SW 1271 (cell line): ENCODE results near the gene LRP1B.

Source experiments
- DNase-seq, 2 experiments: peaks; one replicate each; lab custom pipeline; 2025; lab: John Stamatoyannopoulos, UW

LRP1B gene

DNA sequence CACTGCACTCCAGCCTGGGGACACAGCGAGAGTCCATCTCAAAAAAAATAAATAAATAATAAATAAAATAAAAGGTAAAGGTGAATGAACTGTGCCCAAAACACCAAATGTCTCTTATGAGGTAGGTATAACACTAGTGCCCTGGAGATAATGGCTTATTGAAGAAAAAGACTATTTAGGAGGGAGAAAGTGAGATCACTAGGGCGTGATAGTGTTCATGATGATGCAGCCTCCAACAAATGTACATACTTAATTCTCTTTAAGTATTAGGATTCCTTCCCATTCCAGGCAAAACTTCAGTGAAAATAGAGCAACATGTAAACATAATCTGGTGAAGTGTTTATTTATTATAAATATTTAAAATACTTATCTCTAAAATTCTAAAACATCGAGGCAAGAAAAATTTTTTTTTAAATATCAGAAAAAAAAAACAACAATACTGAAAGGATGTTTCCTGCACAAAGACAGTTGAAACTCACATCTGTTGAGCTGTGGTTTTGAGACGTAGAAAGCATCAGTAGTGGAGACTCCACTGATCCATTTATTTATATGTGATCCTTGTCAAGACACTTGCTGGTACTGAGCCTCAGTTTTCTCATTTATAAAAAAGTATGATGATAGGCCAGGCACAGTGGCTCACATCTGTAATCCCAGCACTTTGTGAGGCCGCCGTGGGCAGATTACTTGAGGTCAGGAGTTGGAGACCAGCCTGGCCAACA is 183.3 kb downstream of the LRP1B start:
- DNase-seq = no peak

DNA sequence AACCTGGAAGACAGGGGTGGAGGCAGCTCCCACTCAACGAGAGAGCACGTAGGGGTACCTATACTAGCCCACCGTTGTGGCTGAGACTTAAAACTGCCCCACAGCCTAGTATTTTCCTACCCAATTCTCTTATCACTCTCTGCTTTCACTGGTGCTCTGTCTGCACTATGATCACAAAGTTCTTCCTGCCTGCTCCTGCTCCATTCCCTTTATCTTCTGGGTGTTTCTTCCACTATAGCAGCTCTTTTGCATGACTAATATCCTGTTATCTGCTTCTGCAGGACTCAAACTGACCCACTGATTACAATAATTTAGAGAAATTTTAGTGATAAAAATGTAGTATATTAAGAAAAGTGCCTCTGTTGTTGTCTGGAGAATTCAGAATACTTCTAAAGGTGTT is 184.8 kb downstream of the LRP1B start:
- no peak for DNase-seq

DNA sequence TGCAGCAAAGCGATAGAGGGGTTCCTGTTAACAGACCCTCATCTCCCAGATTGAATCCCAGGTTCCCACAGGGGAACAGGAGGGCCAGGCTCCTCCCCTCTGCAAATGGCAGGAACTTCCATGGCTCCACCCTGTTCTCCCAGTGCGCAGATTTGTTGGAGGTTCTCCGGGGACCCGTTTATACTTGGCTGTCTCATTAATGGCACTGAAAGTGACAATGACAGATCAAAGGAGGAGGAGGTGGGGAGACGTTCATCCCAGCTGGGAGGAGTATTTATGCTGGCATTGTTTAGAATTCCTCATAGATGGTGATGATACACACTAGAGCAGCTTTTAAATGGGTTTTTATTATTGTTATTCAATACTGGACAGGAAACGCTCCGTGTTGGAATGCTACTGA is 186.9 kb downstream of the LRP1B start:
- DNase-seq = no peak

DNA sequence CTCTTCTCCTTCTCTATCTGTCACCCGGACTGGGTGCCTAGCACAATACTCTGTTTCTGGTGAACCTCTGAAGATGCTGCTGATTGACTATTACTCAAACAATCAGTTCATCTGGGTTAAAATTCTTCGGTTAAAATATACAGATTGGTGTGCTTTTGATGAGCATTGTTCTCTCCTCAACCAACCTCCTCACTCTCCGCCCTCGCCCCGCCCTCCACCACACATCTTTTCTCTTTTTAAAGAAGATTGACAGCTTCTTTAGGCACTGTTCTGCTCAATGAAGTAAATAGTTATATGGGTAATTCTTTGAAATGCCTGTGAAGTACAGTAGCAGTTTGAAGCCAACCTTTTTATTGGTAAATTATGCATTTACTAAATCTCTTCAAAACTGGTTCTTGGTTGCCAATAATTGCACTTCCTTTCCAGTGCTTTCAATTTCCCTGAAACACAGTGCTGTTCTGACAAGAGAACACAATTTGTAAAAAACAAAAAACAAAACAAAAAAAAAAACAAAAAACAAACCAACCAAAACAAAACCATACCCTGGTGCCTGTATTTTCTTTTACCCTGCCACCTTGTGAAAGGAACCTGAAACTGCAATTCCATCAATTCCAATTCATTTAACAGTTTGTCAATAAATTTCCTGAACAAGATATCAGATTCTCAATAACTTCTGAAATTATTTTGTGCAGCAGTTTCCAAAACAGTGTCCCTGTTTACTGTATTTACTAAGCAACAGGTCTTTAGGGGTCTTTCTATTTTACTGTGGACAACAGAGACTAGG is 188.6 kb downstream of the LRP1B start:
- no peak for DNase-seq

DNA sequence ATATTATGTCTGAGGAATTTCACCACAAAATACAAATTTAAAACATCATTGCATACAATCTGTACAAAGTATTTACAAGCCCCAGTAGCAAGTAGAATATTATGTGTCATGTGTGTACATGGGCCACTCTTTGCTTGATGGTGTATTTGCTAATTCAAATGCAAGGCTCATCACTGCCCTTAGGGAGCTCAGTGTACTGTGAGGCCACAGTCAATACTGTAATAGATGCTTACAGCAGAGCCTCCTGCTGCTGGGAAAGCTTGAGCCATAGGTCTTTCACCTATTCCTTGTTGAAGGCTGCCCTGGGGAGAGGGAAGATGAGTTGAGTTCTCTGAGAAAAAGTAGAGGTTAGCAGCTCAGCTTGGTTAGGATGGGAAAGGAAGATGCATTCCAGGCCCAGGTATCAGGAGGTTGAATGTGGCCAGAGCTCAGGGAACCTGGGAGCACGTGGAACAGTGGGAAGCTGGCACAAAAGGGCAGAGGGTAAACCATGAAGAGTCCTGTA is 189.6 kb downstream of the LRP1B start:
- no peak for DNase-seq

DNA sequence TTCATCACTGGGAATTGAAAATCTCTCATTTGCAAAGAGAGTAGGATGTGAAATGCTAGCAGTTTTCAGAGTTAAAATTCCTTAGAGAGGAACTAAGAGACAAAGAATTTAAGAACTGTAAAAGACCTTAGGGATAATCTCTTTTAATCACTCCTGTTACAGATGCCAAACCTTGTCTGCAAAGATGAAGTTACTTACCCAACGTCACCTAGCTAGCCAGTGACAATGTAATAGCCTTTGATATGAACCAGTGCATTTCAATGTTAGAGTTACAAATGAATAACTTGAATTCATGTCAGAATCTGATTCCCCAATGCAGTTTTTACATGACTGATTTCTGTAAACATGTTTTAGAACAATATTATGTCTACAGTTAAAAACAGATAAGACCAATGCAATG is 190.1 kb downstream of the LRP1B start:
- no peak for DNase-seq

DNA sequence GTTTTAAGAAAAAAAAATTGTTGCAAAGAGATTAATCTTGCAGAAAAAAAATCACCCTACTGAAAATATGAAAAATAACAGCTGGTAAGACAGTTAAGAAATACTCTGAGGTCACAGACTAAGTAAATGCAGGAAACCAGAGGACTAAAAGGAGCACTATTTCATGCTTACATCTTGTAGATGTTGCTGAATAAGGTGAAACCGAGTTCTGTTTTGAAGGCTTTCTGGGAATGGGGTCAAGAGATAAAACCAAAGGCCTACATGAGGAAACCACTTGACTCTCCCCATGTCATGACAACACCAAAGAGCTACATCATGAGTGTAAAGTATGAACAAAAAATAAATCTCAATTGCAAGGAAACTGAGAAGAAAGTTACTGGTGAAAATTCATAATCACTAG is 197.6 kb downstream of the LRP1B start:
- DNase-seq = no peak

DNA sequence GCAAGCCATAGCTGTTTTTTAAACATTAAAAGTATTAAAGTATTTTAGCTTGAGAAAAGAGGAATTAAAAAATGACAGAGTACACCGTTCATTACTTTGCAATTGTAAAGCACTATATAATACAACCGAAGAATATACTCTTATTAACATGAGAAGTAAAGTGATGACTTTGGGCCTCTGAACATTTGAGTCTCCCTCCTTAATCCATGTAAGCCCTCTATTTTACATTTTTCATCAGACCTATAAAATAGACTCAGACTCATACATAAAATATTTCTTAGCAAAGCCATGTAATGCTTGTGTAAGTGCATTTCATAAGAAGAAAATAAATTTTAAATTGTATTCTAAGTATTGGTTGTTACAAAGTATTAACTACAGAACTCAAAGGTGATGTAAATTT is 198.6 kb downstream of the LRP1B start:
- DNase-seq = no peak

DNA sequence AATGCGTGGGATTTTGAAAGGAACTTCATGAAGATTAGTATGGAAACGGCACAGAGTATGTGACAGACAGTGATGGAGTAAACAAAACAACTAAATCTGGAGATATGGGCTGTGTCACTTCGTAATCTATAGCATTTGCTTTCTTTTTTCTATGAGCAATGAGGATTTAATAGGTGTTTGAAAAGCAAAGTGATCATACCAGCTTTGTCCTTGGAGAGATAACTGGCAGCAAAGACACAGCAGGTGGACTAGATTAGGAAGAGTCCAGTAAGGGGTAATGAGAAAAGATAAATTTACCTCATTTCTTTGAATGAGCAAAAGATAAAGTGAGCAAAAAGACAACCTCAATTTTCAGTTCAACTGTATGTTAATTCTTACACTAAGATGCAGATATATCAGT is 199.0 kb downstream of the LRP1B start:
- no peak for DNase-seq

DNA sequence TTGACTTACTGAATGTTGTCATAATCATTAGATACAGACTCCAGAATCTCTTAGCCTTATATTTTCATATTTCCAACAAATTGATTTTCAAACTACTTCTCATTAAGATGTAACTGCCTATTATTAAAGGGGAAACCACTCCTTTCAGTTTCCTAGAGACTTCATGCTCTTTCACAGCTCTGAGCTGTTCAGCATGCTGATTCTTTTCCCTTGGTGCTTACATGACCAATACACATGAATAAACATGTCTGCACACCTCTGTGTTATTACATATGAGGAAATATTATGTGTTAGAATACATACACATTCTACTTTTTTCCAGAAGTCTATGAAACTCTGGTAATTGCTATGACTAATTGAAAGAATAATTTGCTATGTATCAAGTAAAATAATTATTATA is 200.0 kb downstream of the LRP1B start:
- DNase-seq = no peak

DNA sequence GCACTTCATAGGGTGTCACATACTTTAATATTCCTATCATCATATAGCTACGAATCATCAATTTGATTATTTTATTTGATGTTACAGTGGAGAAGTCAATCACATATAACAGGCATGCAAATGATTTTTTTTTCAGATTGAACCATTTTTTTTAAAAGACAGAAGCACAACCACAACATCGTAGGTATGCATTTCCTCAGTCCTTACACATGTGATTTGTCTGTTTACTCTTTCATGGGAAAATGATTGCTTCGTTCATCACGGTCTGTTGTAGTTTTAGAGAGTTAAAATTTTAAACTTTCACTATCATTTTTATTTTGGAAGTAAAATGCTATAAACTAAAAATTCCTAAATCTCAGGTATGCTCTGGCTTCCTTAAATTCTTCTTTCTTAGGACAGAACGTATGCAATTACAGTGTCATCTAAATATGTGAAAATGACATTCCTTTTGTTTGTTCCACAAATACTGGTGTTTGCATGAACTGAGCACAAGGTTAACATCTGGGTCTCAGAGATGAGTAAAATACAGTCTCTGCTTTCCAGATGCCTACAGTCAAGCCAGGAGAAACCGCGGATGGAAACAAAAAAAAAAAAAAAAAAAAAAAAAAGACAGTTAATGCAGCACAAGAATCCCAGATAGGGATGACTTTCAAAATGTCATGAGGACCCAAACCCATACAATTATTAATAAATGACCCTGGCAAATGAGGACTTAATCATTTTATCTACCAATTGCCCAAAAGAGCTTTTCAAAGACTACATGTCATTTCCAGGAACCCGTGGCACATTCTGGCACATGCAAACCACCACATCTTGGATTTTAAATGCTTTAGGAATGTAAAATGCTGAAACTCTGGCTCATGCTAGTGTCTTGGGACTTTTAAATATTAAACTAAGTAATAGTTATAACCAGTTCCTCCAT is 201.2 kb downstream of the LRP1B start:
- no peak for DNase-seq

DNA sequence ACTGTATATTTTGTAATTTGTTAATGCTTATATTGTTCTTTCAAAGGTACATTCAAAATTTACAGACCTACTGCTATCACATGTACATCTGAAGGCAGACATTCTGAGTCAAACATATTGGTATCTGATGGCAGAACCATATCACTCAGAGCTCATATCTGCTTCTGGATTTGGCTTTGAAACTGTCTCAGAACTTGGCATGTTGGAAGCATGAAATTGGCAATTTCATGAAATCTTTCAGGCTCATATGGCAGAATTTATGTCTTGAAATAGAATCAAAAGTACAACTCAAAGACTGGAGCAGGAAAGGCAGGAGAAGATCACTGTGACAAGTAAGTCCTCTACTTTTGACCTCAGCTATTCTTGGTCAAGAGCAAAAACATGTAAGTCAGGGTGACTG is 202.3 kb downstream of the LRP1B start:
- DNase-seq = no peak

DNA sequence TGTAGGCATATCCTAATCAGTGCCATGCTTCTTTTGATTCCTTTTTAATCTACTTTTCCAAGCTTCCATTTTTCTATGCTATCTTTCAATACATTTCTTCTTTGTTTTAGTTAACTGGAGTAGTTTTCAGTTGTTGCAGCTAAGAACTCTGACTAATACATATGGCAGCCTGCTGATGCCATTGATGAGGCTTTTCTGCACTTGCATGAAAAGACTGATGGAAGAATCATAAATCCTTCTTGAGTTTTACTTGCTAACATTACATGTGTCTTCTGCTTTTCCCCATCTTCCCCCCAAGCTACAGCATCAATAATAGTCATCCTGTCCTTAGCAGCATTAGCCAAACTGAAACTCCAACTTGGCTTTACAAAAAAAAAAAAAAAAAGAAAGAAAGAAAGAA is 203.3 kb downstream of the LRP1B start:
- DNase-seq = no peak

DNA sequence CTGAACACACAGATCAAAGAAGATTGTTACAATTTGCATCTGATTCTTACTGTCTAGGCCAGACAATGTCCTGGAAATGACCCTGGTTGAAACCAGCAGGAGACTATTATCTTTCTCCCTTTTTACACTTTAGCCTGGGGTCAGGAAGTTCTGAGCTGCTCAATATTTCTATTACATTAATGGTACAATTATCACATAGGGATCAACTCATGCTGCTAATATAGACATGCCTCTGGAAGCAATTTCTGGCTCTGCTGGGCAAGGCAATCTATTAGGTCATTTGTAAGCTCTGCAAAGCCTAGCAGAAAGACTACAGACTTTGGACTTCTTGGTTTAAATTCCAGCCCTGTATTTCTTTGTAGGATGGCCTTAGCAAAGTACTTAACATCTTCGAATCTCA is 205.3 kb downstream of the LRP1B start:
- no peak for DNase-seq

DNA sequence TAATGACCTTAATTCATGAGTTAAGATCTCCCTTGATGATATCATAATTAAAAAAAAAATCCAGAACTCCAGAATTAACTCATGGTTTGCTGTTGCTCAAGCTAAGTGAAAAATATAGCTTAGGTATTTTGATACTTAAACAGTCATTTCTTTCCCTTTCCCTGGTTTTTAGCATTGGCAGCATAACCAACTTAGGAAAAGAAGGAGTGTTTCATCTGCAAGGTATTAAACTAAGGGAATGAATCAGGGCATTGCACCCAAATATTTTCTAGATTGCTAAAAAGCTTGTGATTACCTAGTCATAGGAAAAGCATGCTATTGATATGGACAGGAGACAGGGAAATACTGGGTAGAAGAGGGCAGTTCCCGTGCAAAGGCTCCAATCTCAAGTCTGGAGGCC is 207.2 kb downstream of the LRP1B start:
- no peak for DNase-seq

DNA sequence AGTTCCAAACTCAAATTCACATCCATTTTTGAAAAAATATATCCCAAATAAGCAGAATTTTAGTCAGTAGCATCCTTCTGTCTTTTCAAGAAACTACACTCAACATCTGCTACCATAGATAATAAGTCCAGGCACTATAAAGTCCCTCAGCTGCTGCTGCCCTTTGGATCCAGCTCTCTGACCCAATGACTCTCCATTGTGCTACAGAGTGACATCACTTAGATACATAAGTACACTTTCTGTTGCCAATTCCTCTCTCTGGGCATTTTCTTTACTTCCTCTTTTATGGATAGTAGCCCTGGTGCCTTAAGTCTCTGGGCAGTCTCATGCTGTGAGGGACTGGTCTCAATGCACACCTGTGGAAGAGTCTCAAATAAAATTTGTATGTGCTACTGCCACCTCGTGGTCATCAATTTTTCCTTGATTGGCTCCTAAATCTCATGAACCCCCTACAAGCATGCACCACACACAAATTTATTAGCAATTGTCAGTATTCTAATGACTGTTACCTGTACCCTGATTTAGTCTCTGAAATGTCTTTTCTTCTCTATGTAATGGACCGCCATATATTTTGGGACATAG is 219.2 kb downstream of the LRP1B start:
- DNase-seq = peak in 1 of 2 experiments; percentile 19

DNA sequence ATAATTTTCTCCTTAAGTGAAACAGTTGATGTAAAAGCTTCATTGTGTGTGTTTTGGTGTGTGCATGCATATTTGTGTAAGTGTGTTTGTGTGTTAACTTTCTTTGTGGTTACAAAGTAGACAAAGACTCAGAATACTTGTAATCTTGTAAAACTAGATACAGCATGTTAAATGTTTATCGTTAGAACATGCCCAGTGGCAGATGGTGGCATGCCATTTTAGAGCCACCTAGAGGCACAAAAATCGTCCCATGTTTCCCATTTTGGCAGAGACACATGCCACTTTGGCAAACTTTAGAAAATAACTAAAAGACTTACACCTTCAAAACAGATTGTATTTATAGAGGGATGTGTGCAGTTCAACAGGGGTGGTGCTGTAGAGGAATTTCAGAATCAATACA is 224.1 kb downstream of the LRP1B start:
- no peak for DNase-seq

DNA sequence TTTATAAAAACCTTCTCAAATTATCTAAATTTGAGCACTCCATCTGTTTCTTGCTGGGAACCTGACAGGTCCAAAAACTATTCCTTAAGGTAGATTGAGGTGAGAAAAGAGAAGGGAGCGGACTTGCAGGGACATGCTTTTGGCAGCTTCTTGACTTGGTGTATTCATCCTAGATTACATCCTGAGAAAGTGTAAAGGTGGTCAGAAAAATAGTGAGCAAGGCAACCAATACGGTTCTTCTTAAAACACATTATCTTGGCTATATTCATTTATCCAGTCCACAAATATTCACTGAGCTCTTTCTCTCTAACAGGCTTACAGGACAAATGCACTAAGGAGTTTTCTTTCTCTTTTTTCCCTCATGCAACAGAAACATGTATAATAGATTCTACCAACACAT is 230.0 kb downstream of the LRP1B start:
- no peak for DNase-seq

DNA sequence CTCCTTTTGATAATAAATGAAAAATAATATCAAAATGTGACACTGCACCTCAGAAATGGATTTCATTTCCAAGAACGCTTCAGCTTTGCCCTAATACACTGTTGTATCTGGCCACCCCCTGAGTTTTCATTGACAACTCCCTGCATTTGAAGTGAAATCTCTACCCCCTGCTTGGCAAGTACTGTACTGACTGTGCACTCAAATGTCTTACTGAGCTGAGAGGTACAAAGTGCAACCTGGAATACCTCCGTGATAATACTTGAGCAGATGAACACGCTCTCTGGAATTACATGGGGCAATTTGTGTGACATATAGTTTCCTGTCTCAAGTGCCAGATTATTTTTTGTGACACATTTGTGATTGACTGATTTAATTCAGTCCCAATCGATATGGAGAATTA is 231.1 kb downstream of the LRP1B start:
- DNase-seq = no peak

DNA sequence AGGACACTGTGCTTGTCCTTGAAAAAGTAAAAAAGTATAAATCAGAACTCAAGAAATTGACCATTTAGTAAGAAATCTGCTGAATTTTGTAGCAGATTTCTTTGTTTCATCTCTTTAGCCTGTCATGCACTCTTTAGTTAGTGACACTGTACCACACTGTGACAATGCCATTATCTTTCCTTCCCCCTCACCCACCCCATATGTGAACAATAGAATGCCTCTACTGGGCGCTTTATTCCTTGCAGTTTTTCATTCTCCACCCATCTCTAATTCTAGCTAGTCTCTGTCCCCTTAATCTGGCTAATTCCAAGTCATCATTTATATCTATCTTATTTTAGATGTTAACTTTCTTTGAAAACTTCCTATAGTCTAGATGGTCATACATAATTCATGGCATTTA is 241.0 kb downstream of the LRP1B start:
- no peak for DNase-seq

DNA sequence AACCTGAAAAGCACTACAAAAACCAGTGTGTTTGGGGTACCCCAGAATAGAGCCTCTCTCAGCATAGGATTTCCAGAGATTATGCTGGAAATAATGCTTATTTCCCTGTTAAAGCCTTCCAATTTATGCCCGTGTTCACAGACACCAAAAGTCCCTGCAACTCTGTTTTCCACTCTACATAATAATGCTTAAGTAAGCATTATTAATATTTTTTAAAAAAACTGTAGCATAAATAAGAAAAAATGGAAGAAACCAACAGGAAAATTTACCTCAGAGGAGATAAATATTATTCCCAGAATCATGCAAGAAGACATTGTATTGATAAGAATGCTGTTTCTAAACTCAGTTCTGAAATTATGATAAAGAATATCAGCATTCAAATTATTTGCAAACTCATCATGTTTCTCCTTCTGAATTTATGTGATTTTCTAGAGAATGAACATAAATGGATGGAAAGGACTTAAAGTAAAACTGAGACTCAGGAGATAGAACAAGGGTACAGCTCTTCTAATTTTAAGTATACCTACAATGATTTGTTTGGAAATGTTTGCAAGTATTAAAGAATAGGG is 241.7 kb downstream of the LRP1B start:
- DNase-seq = no peak

DNA sequence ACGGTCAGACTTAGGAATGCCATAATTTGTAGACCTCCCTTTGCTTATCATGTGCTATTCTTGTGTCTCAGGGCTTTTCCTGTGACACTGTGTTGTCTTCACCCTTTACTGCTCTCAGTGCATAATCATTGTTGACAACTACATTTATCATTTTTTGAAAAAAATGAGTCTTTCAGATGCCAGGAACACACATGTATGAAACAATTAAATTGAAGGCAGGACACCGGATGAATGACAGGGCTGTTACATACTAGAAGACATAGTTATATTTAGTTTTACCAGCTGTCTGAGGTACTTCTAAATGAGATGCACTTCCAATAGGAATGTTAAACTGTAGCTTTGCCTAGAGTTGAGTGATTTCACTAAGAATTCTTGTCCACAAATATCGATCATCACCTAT is 243.5 kb downstream of the LRP1B start:
- no peak for DNase-seq
